ENCODE data around the gene DNAJB13. TPM values are rescaled to one million over a fixed set of nuclear protein-coding genes. Genes with fewer than 3 reads are reported as not detected.

DNAJB13 gene
- total RNA-seq, 1 experiment from 2014 or later, result not detected

DNA sequence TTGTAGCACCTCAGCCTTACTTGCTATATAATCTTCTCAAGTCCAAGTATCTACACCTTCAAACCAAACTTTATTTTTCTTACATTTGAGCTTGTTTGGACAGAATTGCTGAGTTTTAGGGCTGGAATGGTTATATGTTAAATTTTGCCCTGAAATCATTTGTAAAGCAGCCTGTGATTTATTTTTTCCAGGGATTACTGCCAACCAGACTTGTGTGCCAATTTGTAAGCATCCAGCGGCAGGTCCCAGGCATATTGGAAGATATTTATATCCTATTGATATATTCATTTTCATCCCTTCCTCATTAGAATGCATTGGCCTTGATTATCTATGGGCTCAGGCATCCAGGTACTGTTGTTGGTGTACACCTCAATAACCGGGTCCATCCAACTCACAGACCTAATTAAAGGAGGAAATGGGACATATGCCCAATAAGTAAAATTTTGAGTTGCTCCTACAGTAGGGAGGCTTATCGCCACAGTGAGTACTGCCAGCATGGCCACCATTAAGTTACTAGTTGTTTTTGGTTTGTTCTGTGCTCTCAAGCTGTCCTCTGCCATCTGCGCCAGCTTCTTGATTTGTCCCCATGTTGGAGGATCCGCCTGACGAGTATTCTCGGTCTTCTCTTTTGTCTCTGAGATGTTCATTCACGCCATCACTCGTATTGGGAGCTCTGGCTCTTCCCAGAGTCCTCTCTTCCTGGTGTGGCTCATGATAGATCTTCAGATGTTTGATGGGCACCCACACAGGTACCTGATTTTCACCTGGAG lies 9.8 kb upstream of the DNAJB13 start:
- H3K36me3 ChIP-seq, result no peaks in the 10 kb centered on the region
- DNase-seq (ENCODE audit: low read depth in 1 of 2, low spot score in 2 of 2), result no peak

DNA sequence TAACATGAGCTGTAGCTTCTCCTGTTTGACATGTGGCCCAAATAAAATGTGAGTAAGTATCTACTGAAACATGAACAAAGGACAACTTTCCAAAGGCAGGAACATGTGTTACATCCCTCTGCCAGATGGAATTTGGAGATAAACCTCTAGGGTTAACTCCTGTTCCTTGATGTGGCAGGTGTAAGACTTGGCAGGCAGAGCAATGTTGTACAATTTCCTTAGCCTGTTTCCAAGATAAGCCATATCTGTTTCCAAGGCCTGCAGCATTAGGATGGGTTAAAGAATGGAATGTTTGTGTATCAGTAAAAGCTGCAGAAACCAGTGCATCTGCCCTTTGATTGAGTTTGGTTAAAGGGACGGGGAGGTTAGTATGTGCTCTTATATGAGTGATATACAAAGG lies 8.8 kb upstream of the DNAJB13 start:
- no peaks in the 10 kb centered on the region for H3K27me3 ChIP-seq (replicated peaks)
- H3K36me3 ChIP-seq, result no peaks in the 10 kb centered on the region
- no peak for DNase-seq (ENCODE audit: low read depth in 1 of 2, low spot score in 2 of 2)
- H3K4me3 ChIP-seq, result no peak overlapping the region
- no peak overlapping the region for H3K27ac ChIP-seq
- H3K4me1 ChIP-seq (replicated peaks), result no peaks in the 10 kb centered on the region
- H3K9me3 ChIP-seq (replicated peaks), result no peaks in the 10 kb centered on the region

More for the DNA sequence above, 9.8 kb upstream of the DNAJB13 start:
- Histone ChIP-seq H3K27ac (no peak overlapping the region), H3K4me3 (no peak overlapping the region), H3K4me1 (replicated peaks) (no peaks in the 10 kb centered on the region), H3K9me3 (replicated peaks) (no peaks in the 10 kb centered on the region), H3K27me3 (replicated peaks) (no peaks in the 10 kb centered on the region)

DNA sequence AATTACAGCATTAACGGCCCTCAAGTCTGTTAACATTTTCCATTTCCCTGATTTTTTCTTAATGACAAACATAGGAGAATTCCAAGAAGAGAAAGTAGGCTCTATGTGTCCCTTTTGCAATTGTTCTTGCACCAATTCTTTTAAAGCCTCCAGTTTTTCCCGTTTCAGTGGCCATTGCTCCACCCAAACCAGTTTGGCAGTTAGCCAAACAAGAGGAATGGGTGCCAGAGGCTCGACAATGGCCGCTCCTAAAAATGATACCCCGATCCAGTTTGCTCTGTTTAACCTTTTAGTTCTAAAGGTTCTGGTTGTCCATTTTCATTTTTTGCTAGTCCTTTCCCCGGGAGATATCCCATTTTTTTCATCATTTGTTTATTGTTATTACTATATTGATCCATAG lies 6.7 kb upstream of the DNAJB13 start:
- H3K9me3 ChIP-seq (replicated peaks), result no peaks in the 10 kb centered on the region
- no peak overlapping the region for H3K27ac ChIP-seq
- H3K36me3 ChIP-seq, result no peaks in the 10 kb centered on the region
- no peaks in the 10 kb centered on the region for H3K4me1 ChIP-seq (replicated peaks)
- no peak for DNase-seq (ENCODE audit: low read depth in 1 of 2, low spot score in 2 of 2)
- no peak overlapping the region for H3K4me3 ChIP-seq
- H3K27me3 ChIP-seq (replicated peaks), result no peaks in the 10 kb centered on the region

DNA sequence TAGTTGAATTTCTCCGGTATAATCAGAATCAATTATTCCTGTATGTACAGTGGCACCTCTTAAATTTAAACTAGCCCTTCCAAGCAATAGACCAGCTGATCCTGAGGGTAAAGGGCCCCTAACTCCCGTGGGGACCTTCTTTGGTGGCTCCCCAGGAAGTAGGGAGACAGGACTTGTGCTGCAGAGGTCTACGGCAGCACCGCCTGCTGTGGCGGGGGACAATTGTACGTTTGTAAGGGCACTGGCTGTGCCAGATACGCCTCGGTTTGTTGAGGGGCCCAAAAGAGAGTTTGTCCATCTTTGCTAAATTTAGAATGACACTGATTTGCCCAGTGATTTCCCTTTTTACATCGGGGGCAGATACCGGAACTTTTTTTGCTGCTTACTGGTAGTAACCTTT lies 5.9 kb upstream of the DNAJB13 start:
- Histone ChIP-seq H3K4me3 (no peak overlapping the region), H3K4me1 (replicated peaks) (no peaks in the 10 kb centered on the region), H3K27ac (no peak overlapping the region), H3K36me3 (no peaks in the 10 kb centered on the region), H3K27me3 (replicated peaks) (no peaks in the 10 kb centered on the region), H3K9me3 (replicated peaks) (no peaks in the 10 kb centered on the region)
- no peak for DNase-seq (ENCODE audit: low read depth in 1 of 2, low spot score in 2 of 2)

DNA sequence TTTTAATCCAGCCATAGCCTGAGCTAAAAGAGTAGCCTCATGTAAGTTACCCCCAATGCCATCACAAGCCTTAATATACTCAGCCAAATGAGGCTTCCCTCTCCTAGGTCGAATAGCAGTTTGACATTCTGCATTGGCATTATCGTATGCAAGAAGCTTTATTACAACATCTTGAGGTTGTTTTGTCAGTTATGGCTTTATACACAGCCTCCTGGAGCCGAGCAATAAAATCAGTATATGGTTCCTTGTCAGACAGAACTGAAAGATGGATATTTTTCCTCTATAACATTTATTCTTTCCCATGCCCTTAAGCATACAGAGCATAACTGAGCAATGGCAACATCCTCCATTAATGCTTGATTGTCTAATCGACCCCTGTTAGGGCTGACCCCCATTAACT lies 5.4 kb upstream of the DNAJB13 start:
- no peak for DNase-seq (ENCODE audit: low read depth in 1 of 2, low spot score in 2 of 2)
- Histone ChIP-seq H3K4me3 (no peak overlapping the region), H3K27me3 (replicated peaks) (no peaks in the 10 kb centered on the region), H3K36me3 (no peaks in the 10 kb centered on the region), H3K27ac (no peak overlapping the region), H3K4me1 (replicated peaks) (no peaks in the 10 kb centered on the region), H3K9me3 (replicated peaks) (no peaks in the 10 kb centered on the region)

DNA sequence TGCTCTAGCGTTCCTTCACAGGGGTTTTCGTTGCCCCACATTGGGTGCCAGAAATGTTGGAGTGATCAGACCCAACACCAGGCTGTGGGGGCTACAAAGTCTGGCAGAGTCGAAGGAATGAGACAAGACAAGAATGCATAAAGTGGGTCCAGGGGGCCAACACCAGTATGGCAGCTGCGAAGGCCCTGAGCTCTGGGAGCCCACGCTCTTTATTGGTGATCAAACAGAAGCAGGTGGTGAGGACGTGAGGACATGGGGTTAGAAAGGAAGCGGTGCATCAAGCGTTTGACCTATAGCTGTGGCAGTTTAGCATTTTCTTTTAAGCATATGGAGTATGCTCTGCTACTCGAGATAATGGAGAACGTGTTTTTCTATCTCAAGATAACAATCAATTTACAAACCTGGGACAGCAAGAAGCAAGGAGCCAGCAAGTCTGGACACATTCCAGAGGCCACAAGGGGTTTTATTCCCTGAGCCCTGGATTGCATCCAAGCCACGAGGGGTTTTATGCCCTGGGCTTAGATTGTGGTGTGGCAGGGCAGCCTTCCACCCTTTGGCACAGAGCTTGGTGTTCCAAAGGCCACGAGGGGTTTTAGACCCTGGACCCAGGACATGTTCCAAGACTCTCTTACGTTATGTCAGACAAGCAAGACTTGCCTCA lies 3.9 kb upstream of the DNAJB13 start:
- Histone ChIP-seq H3K4me3 (no peak overlapping the region), H3K9me3 (replicated peaks) (no peaks in the 10 kb centered on the region), H3K36me3 (no peaks in the 10 kb centered on the region), H3K27me3 (replicated peaks) (no peaks in the 10 kb centered on the region), H3K4me1 (replicated peaks) (no peaks in the 10 kb centered on the region), H3K27ac (no peak overlapping the region)
- no peak for DNase-seq (ENCODE audit: low read depth in 1 of 2, low spot score in 2 of 2)

DNA sequence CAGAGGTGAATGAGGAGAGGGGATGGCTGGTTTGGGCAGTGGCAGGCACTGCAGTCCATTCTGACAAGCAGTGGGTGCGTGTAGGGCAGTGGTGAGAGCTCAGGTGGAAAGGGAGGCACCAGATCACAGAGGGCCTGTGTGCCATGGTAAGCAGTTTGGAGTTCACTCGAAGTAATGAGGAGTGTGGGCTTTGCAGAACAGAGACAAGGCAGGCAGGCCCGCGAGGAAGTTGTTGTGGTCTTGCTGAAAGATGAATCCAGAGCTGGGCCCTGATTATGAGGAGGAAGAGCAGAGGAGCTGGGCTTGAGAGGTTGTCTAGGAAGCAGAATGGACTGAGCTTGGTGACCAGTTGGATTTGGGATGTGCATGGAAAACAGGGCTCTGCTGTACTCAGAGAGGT lies 1.6 kb upstream of the DNAJB13 start:
- Histone ChIP-seq H3K4me1 (replicated peaks) (no peaks in the 10 kb centered on the region), H3K27ac (no peak overlapping the region), H3K36me3 (no peaks in the 10 kb centered on the region), H3K9me3 (replicated peaks) (no peaks in the 10 kb centered on the region), H3K27me3 (replicated peaks) (no peaks in the 10 kb centered on the region), H3K4me3 (no peak overlapping the region)
- DNase-seq (ENCODE audit: low read depth in 1 of 2, low spot score in 2 of 2), result no peak

DNA sequence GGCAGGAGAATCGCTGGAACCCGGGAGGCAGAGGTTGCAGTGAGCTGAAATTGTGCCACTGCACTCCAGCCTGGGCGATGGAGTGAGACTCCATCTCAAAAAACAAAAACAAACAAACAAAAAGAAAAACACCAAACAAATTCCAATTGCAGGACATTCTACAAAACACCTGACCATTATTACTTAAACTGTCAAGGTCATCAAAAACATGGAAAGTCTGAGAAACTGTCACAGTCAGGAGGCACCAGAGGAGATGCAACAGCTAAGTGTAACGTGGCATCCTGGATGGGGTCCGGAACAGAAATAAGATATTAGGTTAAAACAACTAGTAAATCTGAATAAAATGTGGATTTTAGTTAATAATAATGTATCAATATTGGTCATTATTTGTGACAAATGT lies 914 bp upstream of the DNAJB13 start:
- no peaks in the 10 kb centered on the region for H3K4me1 ChIP-seq (replicated peaks)
- H3K9me3 ChIP-seq (replicated peaks), result no peaks in the 10 kb centered on the region
- no peak overlapping the region for H3K27ac ChIP-seq
- no peak overlapping the region for H3K4me3 ChIP-seq
- no peak for DNase-seq (ENCODE audit: low read depth in 1 of 2, low spot score in 2 of 2)
- no peaks in the 10 kb centered on the region for H3K36me3 ChIP-seq
- no peaks in the 10 kb centered on the region for H3K27me3 ChIP-seq (replicated peaks)

DNA sequence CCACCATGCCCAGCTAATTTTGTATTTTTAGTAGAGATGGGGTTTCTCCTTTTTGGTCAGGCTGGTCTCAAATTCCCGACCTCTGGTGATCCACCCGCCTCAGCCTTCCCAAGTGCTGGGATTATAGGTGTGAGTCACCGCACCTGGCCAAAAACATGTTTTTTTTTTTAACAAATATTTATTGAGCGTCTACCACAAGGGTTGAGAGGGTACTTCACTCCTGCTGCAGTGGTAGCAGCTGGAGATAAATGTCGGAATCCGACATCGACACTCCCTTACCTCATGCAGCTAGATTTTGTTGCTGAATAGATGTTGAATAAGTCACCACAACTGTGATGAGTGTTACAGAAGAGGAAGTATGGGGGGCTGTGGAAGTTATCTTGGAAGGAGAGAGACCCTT lies 971 bp downstream of the DNAJB13 start:
- no peaks in the 10 kb centered on the region for H3K9me3 ChIP-seq (replicated peaks)
- H3K4me1 ChIP-seq (replicated peaks), result no peaks in the 10 kb centered on the region
- no peaks in the 10 kb centered on the region for H3K36me3 ChIP-seq
- DNase-seq (ENCODE audit: low read depth in 1 of 2, low spot score in 2 of 2), result no peak
- no peaks in the 10 kb centered on the region for H3K27me3 ChIP-seq (replicated peaks)
- no peak overlapping the region for H3K27ac ChIP-seq
- no peak overlapping the region for H3K4me3 ChIP-seq

DNA sequence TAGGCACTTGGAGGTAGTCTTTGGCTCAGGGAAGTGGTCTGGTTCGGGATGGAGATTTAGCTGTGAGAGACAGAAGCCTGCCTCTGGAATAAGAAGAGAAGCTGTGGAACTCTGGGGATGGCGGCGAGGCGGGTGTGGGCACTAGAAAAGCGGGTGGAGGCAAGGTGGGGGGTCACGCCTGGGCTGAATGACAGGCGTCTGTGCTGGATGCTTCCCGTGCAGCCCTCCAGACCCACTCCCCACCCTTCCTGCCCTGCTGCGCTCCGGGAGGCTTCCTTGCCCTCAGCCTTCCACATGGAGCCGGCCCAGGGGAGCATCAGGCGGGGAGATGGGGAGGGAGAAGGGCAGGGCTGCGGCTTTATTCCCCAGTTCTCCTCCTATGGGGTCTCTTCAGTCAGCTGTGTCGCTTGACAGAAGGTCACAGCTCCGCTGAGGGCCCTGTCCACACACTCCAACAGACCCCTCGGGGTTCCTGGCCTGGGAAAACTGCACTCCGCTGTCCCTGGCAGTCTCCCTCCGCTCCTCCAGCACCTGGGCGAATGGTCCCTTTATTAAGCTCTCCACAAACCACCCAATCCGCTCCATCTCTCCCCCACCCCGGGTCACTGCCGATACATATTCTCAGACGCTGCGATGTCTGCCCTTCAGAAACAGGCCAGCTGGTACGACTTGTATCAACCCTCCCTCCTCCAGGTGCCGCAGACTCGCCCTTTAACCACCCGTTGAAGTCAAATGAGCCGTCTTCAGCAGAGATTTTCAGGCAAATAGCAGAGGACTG lies 6.2 kb downstream of the DNAJB13 start:
- H3K27me3 ChIP-seq (replicated peaks), result no peaks in the 10 kb centered on the region
- no peaks in the 10 kb centered on the region for H3K36me3 ChIP-seq
- H3K4me3 ChIP-seq, result no peak overlapping the region
- DNase-seq (ENCODE audit: low read depth in 1 of 2, low spot score in 2 of 2), result no peak
- H3K4me1 ChIP-seq (replicated peaks), result no peaks in the 10 kb centered on the region
- H3K9me3 ChIP-seq (replicated peaks), result no peaks in the 10 kb centered on the region
- H3K27ac ChIP-seq, result no peak overlapping the region

DNA sequence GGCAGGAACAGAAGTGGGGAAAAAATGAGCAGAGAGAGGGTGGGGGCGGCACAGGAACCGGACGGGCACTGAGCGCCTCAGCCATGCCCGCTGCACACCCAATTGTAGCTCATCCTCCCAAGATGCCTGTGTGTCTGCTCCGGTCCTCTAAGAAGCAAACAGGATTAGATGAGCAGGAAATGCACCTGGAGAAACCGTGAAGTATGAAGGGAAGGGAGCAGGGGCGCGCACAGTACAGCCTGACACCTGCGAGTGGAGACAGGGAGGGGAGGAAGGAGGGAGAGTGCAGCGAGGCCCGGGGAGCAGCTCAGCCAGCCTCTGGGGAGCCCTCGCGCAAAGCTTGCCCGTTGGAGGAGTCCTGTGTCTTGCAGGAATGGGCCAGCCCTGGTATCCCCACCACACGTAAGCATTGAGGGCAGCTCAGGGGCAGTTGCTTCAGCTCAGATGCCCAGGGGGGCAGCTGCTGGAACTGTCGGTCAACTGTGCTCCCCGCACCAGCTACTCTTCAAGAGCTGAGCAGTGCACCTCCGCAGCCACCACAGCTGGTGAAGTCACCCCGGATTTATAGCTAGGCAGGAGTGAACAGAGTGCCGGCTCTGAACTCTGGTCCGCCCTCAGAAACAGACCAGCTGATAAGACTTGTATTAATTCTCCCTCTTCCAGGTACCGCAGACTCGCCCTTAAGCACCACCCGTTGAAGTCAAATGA lies 7.0 kb downstream of the DNAJB13 start:
- Histone ChIP-seq H3K4me3 (no peak overlapping the region), H3K27ac (no peak overlapping the region), H3K36me3 (no peaks in the 10 kb centered on the region), H3K27me3 (replicated peaks) (no peaks in the 10 kb centered on the region), H3K4me1 (replicated peaks) (no peaks in the 10 kb centered on the region), H3K9me3 (replicated peaks) (no peaks in the 10 kb centered on the region)
- DNase-seq (ENCODE audit: low read depth in 1 of 2, low spot score in 2 of 2), result no peak

DNA sequence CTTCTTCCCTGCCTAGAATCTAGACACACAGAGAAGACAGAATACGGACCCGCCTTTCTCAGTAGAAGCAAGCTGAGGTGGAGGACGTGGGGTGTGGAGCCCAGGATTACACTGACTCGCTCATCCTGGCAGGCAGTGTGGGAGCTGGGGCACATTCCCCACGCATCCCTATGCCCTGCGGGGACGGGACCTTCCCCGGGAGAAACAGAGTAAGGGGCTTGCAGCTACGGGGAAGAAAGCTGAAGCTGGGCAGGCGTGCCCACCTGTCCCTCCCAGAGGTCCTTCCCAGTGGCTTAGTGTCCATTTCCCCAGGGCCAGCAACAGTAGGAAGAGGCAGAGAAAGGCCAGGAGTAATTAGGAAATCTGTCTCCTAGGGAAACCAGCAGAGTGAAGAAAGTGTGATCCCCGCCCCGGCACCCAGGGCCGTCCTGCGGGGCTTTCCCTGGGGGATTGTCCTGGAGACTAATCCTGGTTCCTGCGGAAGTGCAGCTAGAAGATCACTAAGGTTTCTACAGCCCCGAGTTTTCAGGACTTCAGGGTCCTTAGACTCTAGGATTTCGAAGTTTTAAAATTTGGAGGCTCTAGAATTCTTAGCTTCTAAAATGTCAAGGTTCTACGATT lies 7.8 kb downstream of the DNAJB13 start:
- no peak for DNase-seq (ENCODE audit: low read depth in 1 of 2, low spot score in 2 of 2)
- no peaks in the 10 kb centered on the region for H3K36me3 ChIP-seq
- H3K9me3 ChIP-seq (replicated peaks), result no peaks in the 10 kb centered on the region
- H3K4me3 ChIP-seq, result no peak overlapping the region
- no peak overlapping the region for H3K27ac ChIP-seq
- no peaks in the 10 kb centered on the region for H3K27me3 ChIP-seq (replicated peaks)
- H3K4me1 ChIP-seq (replicated peaks), result no peaks in the 10 kb centered on the region

DNA sequence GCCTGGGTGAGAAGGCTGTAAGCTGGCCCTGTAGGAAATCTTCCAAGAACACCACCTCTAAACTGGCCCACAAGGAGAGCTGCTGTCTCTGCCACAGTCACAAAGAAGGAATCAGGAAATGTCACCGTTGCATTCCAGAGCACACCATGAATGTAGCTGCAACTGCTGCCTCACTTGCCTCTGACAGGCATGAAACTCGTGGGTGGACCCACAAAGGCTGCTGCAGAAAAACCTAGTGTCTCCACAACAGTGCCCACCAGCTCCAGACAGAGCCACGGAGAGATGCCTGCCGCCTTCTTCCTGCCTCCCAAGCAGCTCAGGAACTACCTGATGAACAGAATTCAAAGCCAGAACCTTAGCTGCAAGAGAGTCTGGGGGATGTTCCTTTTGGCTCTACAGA lies 10.5 kb downstream of the DNAJB13 start:
- Histone ChIP-seq H3K4me1 (replicated peaks) (no peaks in the 10 kb centered on the region), H3K4me3 (no peak overlapping the region), H3K36me3 (no peaks in the 10 kb centered on the region), H3K27me3 (replicated peaks) (no peaks in the 10 kb centered on the region), H3K27ac (no peak overlapping the region), H3K9me3 (replicated peaks) (no peaks in the 10 kb centered on the region)
- DNase-seq (ENCODE audit: low read depth in 1 of 2, low spot score in 2 of 2), result no peak
